HCT116 (cell line): ENCODE results near the gene LTBP1. TPM values are rescaled to one million over a fixed set of nuclear protein-coding genes. Genes with fewer than 3 reads are reported as not detected.

Source experiments
- ATAC-seq: fragments of 200-7000 bp; cut with Tn5 transposase; 2 replicates; pipeline ENCODE4 v1.9.1; 2020; ENCODE audit warnings: mild to moderate bottlenecking, moderate library complexity
- BruUV-seq: library from RNA; stranded (reverse); fragments of 400-500 nt; replicated peaks from 2 replicates; lab custom pipeline; 2021; lab: Mats Ljungman, UMichigan
- CTCF ChIA-PET: fragments of 300-600 bp; sonication (Branson Sonifier 250); formaldehyde crosslinking; loops from one replicate; lab custom pipeline; 2021; ENCODE audit warnings: antibody characterized with exemption; lab: Charles Lee
- POLR2A ChIA-PET: fragments of 300-600, 350-600 bp; sonication (Branson Sonifier 250); formaldehyde crosslinking; loops from one replicate; lab custom pipeline; 2021; ENCODE audit warnings: antibody characterized with exemption; lab: Charles Lee
- RAD21 ChIA-PET, 2 experiments: fragments of 300-600 bp; sonication (Branson Sonifier 250); formaldehyde crosslinking; loops; one replicate each; lab custom pipeline; 2023; ENCODE audit warnings: low total read pairs in 2 of 2; ENCODE audit not compliant: uncharacterized antibody in 2 of 2, unreplicated experiment in 2 of 2, low non-redundant PET in 1 of 2; lab: Charles Lee
- DNase-seq: peaks from one replicate; pipeline ENCODE4 v3.0.0-alpha.2; 2010; ENCODE audit warnings: low read depth, low spot score
- H2AFZ ChIP-seq: fragments of 200-600 bp; shearing (Covaris generic), sonication (generic); 2 replicates; pipeline ENCODE4 v1.6.1; 2017; ENCODE audit warnings: low read depth, mixed run types, mixed read lengths, antibody characterized with exemption, low read length; ENCODE audit not compliant: poor library complexity, severe bottlenecking
- H3K27ac ChIP-seq: 2 replicates; pipeline ENCODE4 v1.5.1; 2012; ENCODE audit warnings: low read depth, low read length
- H3K27me3 ChIP-seq: fragments of 200-600 bp; sonication (generic); 2 replicates; pipeline ENCODE4 v1.6.1; 2016; ENCODE audit warnings: mixed run types, low read length, mixed read lengths; ENCODE audit not compliant: insufficient read depth
- H3K36me3 ChIP-seq, 2 experiments: fragments of 200-500 bp in 1 of 2; fragments of 200-600 bp in 1 of 2; sonication (Bioruptor generic) in 1 of 2; sonication (generic) in 1 of 2; 2 replicates each; pipeline versions ENCODE4 v1.5.1 to v1.6.1; 2014 to 2016; ENCODE audit warnings: low read length in 2 of 2, inconsistent platforms in 1 of 2, mixed read lengths in 1 of 2, mixed run types in 1 of 2; ENCODE audit not compliant: insufficient read depth in 2 of 2, control insufficient read depth in 1 of 2
- H3K4me1 ChIP-seq, 2 experiments: fragments of 200-600 bp in 1 of 2; sonication (generic) in 1 of 2; 2 replicates each; pipeline versions ENCODE4 v1.5.1 to v1.6.1; 2012 to 2017; ENCODE audit warnings: low read length in 2 of 2, inconsistent platforms in 1 of 2, mild to moderate bottlenecking in 1 of 2, mixed read lengths in 1 of 2, mixed run types in 1 of 2, moderate library complexity in 1 of 2; ENCODE audit not compliant: insufficient read depth in 2 of 2, control insufficient read depth in 1 of 2
- H3K4me2 ChIP-seq: fragments of 200-600 bp; sonication (generic); 2 replicates; pipeline ENCODE4 v1.6.1; 2017; ENCODE audit warnings: mixed run types, low read length, mixed read lengths
- H3K4me3 ChIP-seq, 2 experiments: fragments of 200-600 bp in 1 of 2; sonication (generic) in 1 of 2; replicated peaks in 1 of 2; 2 replicates each; pipeline ENCODE4 v1.5.1; 2011 to 2016; ENCODE audit warnings: low read length in 2 of 2, control low read depth in 1 of 2, low read depth in 1 of 2, mild to moderate bottlenecking in 1 of 2, mixed read lengths in 1 of 2, mixed run types in 1 of 2
- H3K79me2 ChIP-seq: fragments of 200-600 bp; sonication (generic); 2 replicates; pipeline ENCODE4 v1.6.1; 2017; ENCODE audit warnings: mild to moderate bottlenecking, mixed run types, low read length, moderate library complexity, mixed read lengths; ENCODE audit not compliant: insufficient read depth
- H3K9ac ChIP-seq: fragments of 200-600 bp; sonication (generic); 2 replicates; pipeline ENCODE4 v1.6.1; 2016; ENCODE audit warnings: low read length, mixed read lengths
- H3K9me2 ChIP-seq: fragments of 200-600 bp; sonication (generic), shearing (Covaris generic); 2 replicates; pipeline ENCODE4 v1.6.1; 2017; ENCODE audit warnings: mixed run types, mild to moderate bottlenecking, moderate library complexity; ENCODE audit not compliant: insufficient read depth
- H3K9me3 ChIP-seq, 2 experiments: fragments of 200-500 bp in 1 of 2; fragments of 200-600 bp in 1 of 2; sonication (Bioruptor generic) in 1 of 2; sonication (generic) in 1 of 2; 2 replicates each; pipeline ENCODE4 v1.6.1; 2014 to 2017; ENCODE audit warnings: low read length in 2 of 2, mixed read lengths in 2 of 2, inconsistent platforms in 1 of 2, low read depth in 1 of 2, mild to moderate bottlenecking in 1 of 2, mixed run types in 1 of 2, moderate library complexity in 1 of 2; ENCODE audit not compliant: control insufficient read depth in 1 of 2, insufficient read depth in 1 of 2
- H4K20me1 ChIP-seq: fragments of 200-600 bp; sonication (generic), shearing (Covaris generic); 2 replicates; pipeline ENCODE4 v1.6.1; 2017; ENCODE audit warnings: mixed run types, mild to moderate bottlenecking, moderate library complexity; ENCODE audit not compliant: insufficient read depth
- ATF3 ChIP-seq: IDR thresholded peaks from 2 replicates; pipeline ENCODE4 v1.6.1; 2012
- CBX3 ChIP-seq: IDR thresholded peaks from 2 replicates; pipeline ENCODE4 v1.6.1; 2012; ENCODE audit warnings: low read depth
- CEBPB ChIP-seq: IDR thresholded peaks from 2 replicates; pipeline ENCODE4 v1.6.1; 2012; ENCODE audit warnings: low read depth
- CTCF ChIP-seq, 3 experiments: fragments of 200-600 bp in 1 of 3; sonication (generic) in 1 of 3; IDR thresholded peaks in 2 of 3; conservative IDR thresholded peaks in 1 of 3; 2 replicates each; pipeline ENCODE4 v1.5.1; 2012 to 2017; ENCODE audit warnings: low read depth in 2 of 3, low read length in 2 of 3, antibody characterized with exemption in 1 of 3, borderline replicate concordance in 1 of 3, control low read depth in 1 of 3, mild to moderate bottlenecking in 1 of 3, mixed read lengths in 1 of 3, mixed run types in 1 of 3, moderate library complexity in 1 of 3; ENCODE audit not compliant: insufficient read depth in 1 of 3
- ELF1 ChIP-seq: IDR thresholded peaks from 2 replicates; pipeline ENCODE4 v1.6.1; 2012; ENCODE audit warnings: low read depth, borderline replicate concordance
- EZH2phosphoT487 ChIP-seq: fragments of 200-600 bp; IDR thresholded peaks from 2 replicates; pipeline ENCODE4 v1.6.1; 2018; ENCODE audit warnings: antibody characterized with exemption, borderline replicate concordance
- FOSL1 ChIP-seq: IDR thresholded peaks from 2 replicates; pipeline ENCODE4 v1.6.1; 2012; ENCODE audit warnings: low read depth
- JUND ChIP-seq: IDR thresholded peaks from 2 replicates; pipeline ENCODE4 v1.6.1; 2012
- MAX ChIP-seq: IDR thresholded peaks from 2 replicates; pipeline ENCODE4 v1.6.1; 2012
- POLR2A ChIP-seq: IDR thresholded peaks from 2 replicates; pipeline ENCODE4 v1.7.0; 2011; ENCODE audit warnings: borderline replicate concordance; ENCODE audit not compliant: insufficient read depth, insufficient read length; ENCODE audit errors: extremely low read depth
- POLR2AphosphoS5 ChIP-seq: IDR thresholded peaks from 2 replicates; pipeline ENCODE4 v1.6.1; 2011; ENCODE audit warnings: mild to moderate bottlenecking, low read depth, low read length, moderate library complexity
- RAD21 ChIP-seq: IDR thresholded peaks from 2 replicates; pipeline ENCODE4 v1.6.1; 2012; ENCODE audit warnings: low read depth, mild to moderate bottlenecking
- REST ChIP-seq: IDR thresholded peaks from 2 replicates; pipeline ENCODE4 v1.6.1; 2012; ENCODE audit warnings: low read depth
- SIN3A ChIP-seq: IDR thresholded peaks from 2 replicates; pipeline ENCODE4 v1.6.1; 2012; ENCODE audit warnings: low read depth
- SP1 ChIP-seq: IDR thresholded peaks from 2 replicates; pipeline ENCODE4 v1.6.1; 2012; ENCODE audit warnings: low read depth
- SRF ChIP-seq: IDR thresholded peaks from 2 replicates; pipeline ENCODE4 v1.6.1; 2012; ENCODE audit warnings: low read depth
- TCF7L2 ChIP-seq: IDR thresholded peaks from 2 replicates; pipeline ENCODE4 v1.7.0; 2011; ENCODE audit warnings: borderline replicate concordance, inconsistent platforms; ENCODE audit not compliant: insufficient read depth, insufficient read length; ENCODE audit errors: extremely low read depth
- YY1 ChIP-seq: IDR thresholded peaks from 2 replicates; pipeline ENCODE4 v1.6.1; 2011; ENCODE audit warnings: low read length, low read depth, moderate library complexity, mild to moderate bottlenecking; ENCODE audit not compliant: insufficient replicate concordance; ENCODE audit errors: extremely low read depth
- ZNF274 ChIP-seq: fragments of 200-500 bp; sonication (Bioruptor generic); IDR thresholded peaks from 2 replicates; pipeline ENCODE4 v1.6.1; 2014; ENCODE audit warnings: mild to moderate bottlenecking, low read depth, low read length, inconsistent platforms
- intact Hi-C: fragments of 100-400 bp; cut with micrococcal nuclease; formaldehyde crosslinking; loops from 2 replicates; pipeline ENCODE4 v1.10.0; 2022
- total RNA-seq: library from RNA; stranded (reverse); gene quantifications from one replicate; pipeline ENCODE4 v1.2.1, GENCODE V29; 2021; ENCODE audit not compliant: unreplicated experiment

The LTBP1 gene
- total RNA-seq, 1 experiment from 2014 or later = 5.1 TPM

- no peak overlapping the region for H3K9ac ChIP-seq
- no peaks in the 10 kb centered on the region for H3K9me2 ChIP-seq
- ATAC-seq = peak; percentile 94
- peaks cover 14 to 49% of the 10 kb centered on the region in 2 experiments for H3K4me1 ChIP-seq
- H4K20me1 ChIP-seq = no peaks in the 10 kb centered on the region
- H2AFZ ChIP-seq = peak overlapping the region; percentile 70
- peak overlapping the region; percentile 58 for H3K4me2 ChIP-seq
- TF ChIP-seq SIN3A (peak; percentile 93), REST (no peak), RAD21 (peak; percentile 20), ELF1 (no peak), JUND (peak; percentile 98), YY1 (peak; percentile 19), FOSL1 (peak; percentile 99), POLR2A (no peak), ATF3 (peak; percentile 52; the same call in 1 of the 2 replicates), ZNF274 (no peak), EZH2phosphoT487 (no peak), CEBPB (peak; percentile 86), MAX (peak; percentile 87), SP1 (peak; percentile 96), SRF (peak; percentile 80), TCF7L2 (peak; percentile 29), CBX3 (peak; percentile 96), CTCF (IDR thresholded peaks at IDR 0.05 in 2 of 3, conservative IDR thresholded peaks at IDR 0.05 in 1 of 3; ENCODE audit: borderline replicate concordance in 1 of 3, insufficient read depth in 1 of 3, low read depth in 2 of 3, low read length in 2 of 3) (no peak), POLR2AphosphoS5 (peak; percentile 58)
- TF ChIP-seq, all 23 proteins: peak for 13
- H3K9me3 ChIP-seq = no peaks in the 10 kb centered on the region
- no TSS peak for BruUV-seq
- RAD21 ChIA-PET = no interaction called here
- peak overlapping the region in 1 of 2 experiments; percentile 28; a peak in 2 of 4 replicates for H3K4me3 ChIP-seq
- H3K36me3 ChIP-seq = no peaks in the 10 kb centered on the region
- no peaks in the 10 kb centered on the region for H3K79me2 ChIP-seq
- H3K27ac ChIP-seq = peak overlapping the region; percentile 60; the same call in 1 of the 2 replicates
- peak; percentile 91 for DNase-seq
- CTCF ChIA-PET = no interaction called here
- intact Hi-C loops = no loop called here
- no peaks in the 10 kb centered on the region for H3K27me3 ChIP-seq
- POLR2A ChIA-PET = no interaction called here
These were observed 123.3 kb downstream of the LTBP1 start for GRCh38 chr2:33069894-33070651.
